ENCODE data around the gene SUSD6. TPM values are rescaled to one million over a fixed set of nuclear protein-coding genes. Genes with fewer than 3 reads are reported as not detected.
"Not testable (repeated sequence)": the region's sequence is repeated elsewhere in the genome, so short reads cannot be mapped to it uniquely, and the experiment has no call there.

The SUSD6 gene
- total and polyA plus RNA-seq, 2 donors (not counting 1 experiment from before 2014, with no cell fraction given): 62.3 to 97.8 TPM

GRCh38 chr14:69594846-69595245 is 16.6 kb upstream of the SUSD6 start:
- DNase-seq: no peak
- no peak overlapping the region for H3K4me3 ChIP-seq (ENCODE audit: control extremely low read depth in 1 of 5, extremely low read depth in 1 of 5, insufficient read depth in 1 of 5, low read depth in 2 of 5, low read length in 4 of 5)
- ATAC-seq (ENCODE audit: low read depth): no peak
- H3K4me2 ChIP-seq (replicated peaks; ENCODE audit: low read depth, low read length, poor library complexity, severe bottlenecking): no peak overlapping the region
- no peak overlapping the region for H3K27ac ChIP-seq (ENCODE audit: low read length in 2 of 2)
- H2AFZ ChIP-seq (ENCODE audit: insufficient read depth, low read depth, low read length, poor library complexity, severe bottlenecking): no peak overlapping the region
- no peak overlapping the region for H3K27ac Mint-ChIP-seq
- no peaks in the 10 kb centered on the region for H3K36me3 ChIP-seq (replicated peaks in 1 of 2; ENCODE audit: control extremely low read depth in 1 of 2, control insufficient read depth in 1 of 2, extremely low read depth in 1 of 2, insufficient read depth in 2 of 2, low read length in 1 of 2)
- no peaks in the 10 kb centered on the region for H4K20me1 ChIP-seq (ENCODE audit: control insufficient read depth, insufficient read depth, low read length, poor library complexity, severe bottlenecking)
- H3K4me3 Mint-ChIP-seq: no peak overlapping the region
- H3K9me3 Mint-ChIP-seq (ENCODE audit: insufficient read depth): no peaks in the 10 kb centered on the region
- WGBS (ENCODE audit: insufficient coverage): 100% methylated on average over 4 of the region's 6 CpGs
- H3K9me3 ChIP-seq (ENCODE audit: control extremely low read depth in 1 of 3, control insufficient read depth in 2 of 3, insufficient read depth in 1 of 3, low read length in 2 of 3): no peaks in the 10 kb centered on the region
- intact Hi-C loops (cut with micrococcal nuclease): no loop called here
- ChIA-PET CTCF (interaction anchor here (0.8 to 7.5 kb wide), 4 partner anchors 10 to 132 kb away, joined by 3 to 43 read pairs (median 8); no protein-coding TSS in a partner anchor), POLR2A (no interaction called here)
- no peaks in the 10 kb centered on the region for H3K4me1 ChIP-seq (ENCODE audit: control insufficient read depth in 2 of 2, insufficient read depth in 2 of 2, low read length in 2 of 2)
- no peak for TF ChIP-seq EZH2 (IDR thresholded peaks at IDR 0.05; ENCODE audit: borderline replicate concordance, insufficient read depth, low read depth, low read length, poor library complexity, severe bottlenecking)
- no peak for TF ChIP-seq CTCF (IDR thresholded peaks at IDR 0.05)
- H3K9ac ChIP-seq (ENCODE audit: low read length): no peak overlapping the region
- no peaks in the 10 kb centered on the region for H3K79me2 ChIP-seq (ENCODE audit: control insufficient read depth, insufficient read depth, low read length)
- peaks cover 8% of the 10 kb centered on the region for H3K4me1 Mint-ChIP-seq
- no peaks in the 10 kb centered on the region for H3K27me3 ChIP-seq (replicated peaks in 1 of 4; ENCODE audit: control extremely low read depth in 1 of 4, control insufficient read depth in 3 of 4, insufficient read depth in 4 of 4, low read length in 3 of 4)
- peaks cover 3% of the 10 kb centered on the region for H3K27me3 Mint-ChIP-seq

GRCh38 chr14:69595336-69595735 is 16.1 kb upstream of the SUSD6 start:
- Mint-ChIP-seq H3K27me3 (peaks cover 3% of the 10 kb centered on the region), H3K4me3 (no peak overlapping the region), H3K9me3 (ENCODE audit: insufficient read depth) (no peaks in the 10 kb centered on the region), H3K4me1 (peaks cover 8% of the 10 kb centered on the region), H3K27ac (no peak overlapping the region)
- ChIA-PET CTCF (interaction anchor here (1.7 to 7.5 kb wide), 3 partner anchors 9 to 132 kb away, joined by 7 to 43 read pairs (median 8); no protein-coding TSS in a partner anchor), POLR2A (no interaction called here)
- Histone ChIP-seq H3K27me3 (replicated peaks in 1 of 4; ENCODE audit: control extremely low read depth in 1 of 4, control insufficient read depth in 3 of 4, insufficient read depth in 4 of 4, low read length in 3 of 4) (no peaks in the 10 kb centered on the region), H2AFZ (ENCODE audit: insufficient read depth, low read depth, low read length, poor library complexity, severe bottlenecking) (no peak overlapping the region), H3K4me2 (replicated peaks; ENCODE audit: low read depth, low read length, poor library complexity, severe bottlenecking) (no peak overlapping the region), H3K9ac (ENCODE audit: low read length) (no peak overlapping the region), H4K20me1 (ENCODE audit: control insufficient read depth, insufficient read depth, low read length, poor library complexity, severe bottlenecking) (no peaks in the 10 kb centered on the region), H3K27ac (ENCODE audit: low read length in 2 of 2) (no peak overlapping the region), H3K4me1 (ENCODE audit: control insufficient read depth in 2 of 2, insufficient read depth in 2 of 2, low read length in 2 of 2) (no peaks in the 10 kb centered on the region), H3K9me3 (ENCODE audit: control extremely low read depth in 1 of 3, control insufficient read depth in 2 of 3, insufficient read depth in 1 of 3, low read length in 2 of 3) (no peaks in the 10 kb centered on the region), H3K36me3 (replicated peaks in 1 of 2; ENCODE audit: control extremely low read depth in 1 of 2, control insufficient read depth in 1 of 2, extremely low read depth in 1 of 2, insufficient read depth in 2 of 2, low read length in 1 of 2) (no peaks in the 10 kb centered on the region), H3K4me3 (ENCODE audit: control extremely low read depth in 1 of 5, extremely low read depth in 1 of 5, insufficient read depth in 1 of 5, low read depth in 2 of 5, low read length in 4 of 5) (no peak overlapping the region), H3K79me2 (ENCODE audit: control insufficient read depth, insufficient read depth, low read length) (no peaks in the 10 kb centered on the region)
- DNase-seq (no peak), ATAC-seq (ENCODE audit: low read depth) (no peak)
- intact Hi-C loops (cut with micrococcal nuclease): no loop called here
- no peak for TF ChIP-seq CTCF (IDR thresholded peaks at IDR 0.05)
- no peak for TF ChIP-seq EZH2 (IDR thresholded peaks at IDR 0.05; ENCODE audit: borderline replicate concordance, insufficient read depth, low read depth, low read length, poor library complexity, severe bottlenecking)
- 89% methylated on average over 2 of the region's 5 CpGs for WGBS (ENCODE audit: insufficient coverage)

GRCh38 chr14:69599431-69599830 is 12.0 kb upstream of the SUSD6 start:
- H3K27me3 ChIP-seq (replicated peaks in 1 of 4; ENCODE audit: control extremely low read depth in 1 of 4, control insufficient read depth in 3 of 4, insufficient read depth in 4 of 4, low read length in 3 of 4); ATAC-seq (ENCODE audit: low read depth); POLR2A ChIA-PET; DNase-seq; H3K27ac ChIP-seq (ENCODE audit: low read length in 2 of 2); H3K79me2 ChIP-seq (ENCODE audit: control insufficient read depth, insufficient read depth, low read length); H3K4me1 ChIP-seq (ENCODE audit: control insufficient read depth in 2 of 2, insufficient read depth in 2 of 2, low read length in 2 of 2); H3K9ac ChIP-seq (ENCODE audit: low read length); intact Hi-C loops (cut with micrococcal nuclease); H2AFZ ChIP-seq (ENCODE audit: insufficient read depth, low read depth, low read length, poor library complexity, severe bottlenecking); H3K4me2 ChIP-seq (replicated peaks; ENCODE audit: low read depth, low read length, poor library complexity, severe bottlenecking); H3K9me3 ChIP-seq (ENCODE audit: control extremely low read depth in 1 of 3, control insufficient read depth in 2 of 3, insufficient read depth in 1 of 3, low read length in 2 of 3); H3K27me3 Mint-ChIP-seq; H3K4me3 ChIP-seq (ENCODE audit: control extremely low read depth in 1 of 5, extremely low read depth in 1 of 5, insufficient read depth in 1 of 5, low read depth in 2 of 5, low read length in 4 of 5); H3K27ac Mint-ChIP-seq; H3K4me3 Mint-ChIP-seq; H3K4me1 Mint-ChIP-seq; H3K36me3 ChIP-seq (replicated peaks in 1 of 2; ENCODE audit: control extremely low read depth in 1 of 2, control insufficient read depth in 1 of 2, extremely low read depth in 1 of 2, insufficient read depth in 2 of 2, low read length in 1 of 2); H3K9me3 Mint-ChIP-seq (ENCODE audit: insufficient read depth); H4K20me1 ChIP-seq (ENCODE audit: control insufficient read depth, insufficient read depth, low read length, poor library complexity, severe bottlenecking): not testable (repeated sequence)
- WGBS (ENCODE audit: insufficient coverage): no CpG with 5 or more reads among the region's 5 CpGs
- CTCF ChIA-PET: interaction anchor here (1.0 to 7.5 kb wide), 5 partner anchors 15 to 357 kb away, joined by 3 to 43 read pairs (median 5); partner anchors contain the start of gene CCDC177

All from B cell (primary cell).